GM21529 (cell line): ENCODE measurements around the gene SSPN.

Experiments
- ATAC-seq: cut with Tn5 transposase; IDR thresholded peaks from one replicate; pipeline ENCODE4 v1.9.1; 2021; ENCODE audit not compliant: unreplicated experiment

SSPN gene, protein sequence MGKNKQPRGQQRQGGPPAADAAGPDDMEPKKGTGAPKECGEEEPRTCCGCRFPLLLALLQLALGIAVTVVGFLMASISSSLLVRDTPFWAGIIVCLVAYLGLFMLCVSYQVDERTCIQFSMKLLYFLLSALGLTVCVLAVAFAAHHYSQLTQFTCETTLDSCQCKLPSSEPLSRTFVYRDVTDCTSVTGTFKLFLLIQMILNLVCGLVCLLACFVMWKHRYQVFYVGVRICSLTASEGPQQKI

DNA sequence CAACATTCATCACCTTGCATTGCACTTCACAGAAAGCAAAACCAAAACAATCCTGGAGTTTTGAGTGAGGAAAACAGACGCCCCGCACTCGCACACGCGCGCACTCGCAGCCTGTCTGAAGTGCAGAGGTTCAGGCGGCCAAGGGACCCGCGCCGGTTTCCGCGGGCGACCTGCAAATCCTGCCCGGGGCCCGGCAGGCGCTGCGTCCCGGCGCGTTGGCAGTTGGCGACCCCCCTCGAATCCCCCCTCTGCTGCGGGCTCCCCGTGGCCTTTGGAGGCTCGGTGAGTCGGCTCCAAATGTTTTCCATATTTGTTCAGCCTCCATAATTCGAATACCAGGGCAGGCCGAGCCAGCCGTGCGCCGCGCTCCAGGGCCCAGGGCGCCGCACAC is at the start of gene SSPN:
SSPN (plus strand) TSS at position 324 of the 391 bp plus-strand sequence. CDS start 100 bp downstream, outside the sequence.
- ATAC-seq: peak; percentile 47

DNA sequence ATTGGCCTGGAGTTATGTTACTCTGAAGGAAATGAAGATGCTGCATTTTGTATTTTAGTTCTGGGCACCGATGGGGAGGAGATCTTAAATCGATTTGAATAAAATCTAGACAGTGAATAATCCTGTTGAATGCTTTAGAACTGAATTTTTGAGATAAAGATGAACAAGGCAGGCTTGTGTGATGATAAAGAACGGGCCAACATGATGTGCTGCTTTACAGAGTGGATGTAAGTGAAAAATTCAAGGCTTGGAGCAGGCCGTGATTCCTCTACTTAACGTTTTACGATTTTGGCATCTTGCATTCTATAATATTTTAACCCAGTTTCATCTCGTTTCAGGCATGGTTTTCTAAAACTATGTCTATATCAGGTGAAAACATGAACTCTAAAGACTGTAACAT is 47.1 kb upstream of the SSPN start:
- ATAC-seq: no peak

DNA sequence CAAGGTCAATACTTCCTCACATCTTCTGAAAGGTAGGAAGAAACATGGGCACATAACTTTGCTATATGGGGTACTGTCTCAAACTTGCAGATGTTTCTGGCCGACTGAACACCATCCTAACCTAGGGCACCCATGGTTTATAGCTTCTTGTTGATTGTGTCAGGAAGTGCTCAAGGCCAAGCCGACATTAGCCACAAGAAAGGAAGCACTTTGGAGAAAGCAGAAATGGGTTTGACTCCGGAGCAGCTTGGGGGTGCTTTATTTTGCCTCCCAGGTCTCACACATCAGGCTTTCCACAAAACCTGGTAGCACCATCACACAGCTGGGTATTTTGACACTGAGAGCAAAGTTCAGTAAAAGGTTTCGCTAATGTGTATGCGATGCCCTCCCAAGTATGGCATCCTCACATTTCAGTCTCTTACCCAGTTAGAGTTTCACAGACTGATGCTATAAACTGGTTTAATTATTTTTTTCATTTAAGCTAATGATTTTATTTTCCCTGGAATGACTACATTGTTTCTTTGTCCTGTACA is 45.3 kb upstream of the SSPN start:
- no peak for ATAC-seq

DNA sequence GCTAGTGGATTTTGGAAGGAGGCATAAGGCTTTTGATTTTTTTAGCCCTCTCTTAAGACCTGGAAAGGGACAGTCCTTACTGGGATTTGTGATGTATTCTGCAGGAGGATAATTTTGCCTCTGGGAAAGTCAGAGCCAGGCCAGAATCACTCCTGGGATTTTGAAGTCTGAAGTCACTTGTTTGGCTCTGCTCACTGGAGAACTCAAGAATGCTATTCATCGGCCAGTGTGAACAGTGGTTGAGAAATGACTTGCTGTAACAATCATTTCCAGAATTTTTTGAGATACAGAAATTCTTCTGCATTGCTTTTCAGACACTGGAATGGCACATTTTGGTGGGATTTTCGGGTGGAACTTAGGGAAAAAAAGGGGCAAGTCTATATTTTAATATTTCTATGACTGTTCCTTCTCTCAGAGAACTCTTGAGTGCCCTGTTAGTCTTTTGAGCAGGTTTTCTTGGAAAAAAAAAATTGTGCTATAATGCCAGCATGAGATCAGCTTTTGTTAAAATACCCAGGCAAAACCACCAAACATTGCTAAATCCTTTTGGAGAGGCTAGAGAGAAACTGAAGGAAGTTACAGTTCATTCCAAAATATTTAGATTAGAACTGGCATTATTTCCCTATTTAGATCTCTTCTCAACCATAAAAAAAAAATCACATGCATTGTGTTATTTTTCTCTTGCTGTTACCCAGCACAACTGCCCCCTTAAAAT is 44.5 kb upstream of the SSPN start:
- ATAC-seq: no peak

DNA sequence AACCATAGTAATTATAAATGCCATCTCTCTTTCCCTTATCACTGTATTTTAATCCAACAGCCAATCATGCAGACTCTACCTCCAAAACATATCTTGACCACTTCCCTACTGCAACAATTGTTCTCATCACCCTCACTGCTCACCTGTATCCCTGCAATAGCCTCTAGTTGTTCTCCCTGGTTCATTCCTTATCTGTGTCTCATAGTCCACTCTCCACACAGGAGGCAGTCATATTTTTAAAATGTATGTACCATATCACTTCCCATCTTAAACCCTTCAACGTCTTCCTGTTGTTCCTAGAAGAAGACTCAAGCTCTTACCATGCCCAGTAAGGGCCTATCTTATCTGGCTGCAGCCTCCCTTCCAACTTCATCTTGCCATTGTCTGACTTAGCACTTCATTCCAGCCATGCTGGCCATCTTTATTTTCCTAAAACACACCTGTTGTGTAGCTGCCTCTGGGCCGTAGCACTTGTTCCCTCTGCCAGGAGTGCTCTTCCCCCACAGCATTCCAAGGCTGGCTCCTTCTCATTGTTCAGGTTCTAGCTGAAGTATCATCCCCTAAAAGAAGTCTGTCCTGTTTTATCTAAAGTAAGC is 42.8 kb upstream of the SSPN start:
- no peak for ATAC-seq

DNA sequence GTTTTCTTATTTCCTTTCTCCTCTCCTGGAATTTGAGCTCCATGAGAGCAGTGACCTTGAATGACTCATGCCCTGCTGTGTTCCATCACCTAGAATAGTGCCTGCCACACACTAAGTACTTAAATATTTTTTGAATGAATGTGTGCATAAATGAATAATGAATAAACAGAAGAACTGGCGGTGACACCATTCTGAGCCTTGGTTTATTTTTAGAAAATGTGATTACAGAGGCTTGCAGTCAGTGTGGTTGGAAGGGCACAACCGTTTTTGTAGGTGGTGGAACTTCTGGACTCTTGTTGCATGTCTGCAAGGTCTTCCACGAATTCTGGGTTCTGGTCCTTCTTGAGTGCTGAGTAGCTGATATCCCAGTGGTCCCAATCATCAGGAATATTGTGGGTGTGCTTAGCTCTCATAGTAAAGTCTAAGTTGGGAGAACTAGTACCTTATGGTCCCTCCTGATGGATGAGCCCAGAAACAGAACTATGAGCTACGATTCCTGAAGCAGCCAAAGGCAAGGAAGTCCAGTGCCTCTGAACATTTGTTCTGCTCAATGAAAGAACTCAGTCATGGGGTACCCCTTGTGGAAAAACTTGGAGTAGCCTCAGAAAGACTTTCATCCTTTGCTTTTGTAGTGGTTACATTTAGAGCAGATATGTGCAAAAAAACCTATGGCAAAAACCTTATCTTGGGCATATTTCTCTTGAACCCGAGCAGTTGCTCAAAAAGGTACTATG is 41.8 kb upstream of the SSPN start:
- ATAC-seq: no peak

DNA sequence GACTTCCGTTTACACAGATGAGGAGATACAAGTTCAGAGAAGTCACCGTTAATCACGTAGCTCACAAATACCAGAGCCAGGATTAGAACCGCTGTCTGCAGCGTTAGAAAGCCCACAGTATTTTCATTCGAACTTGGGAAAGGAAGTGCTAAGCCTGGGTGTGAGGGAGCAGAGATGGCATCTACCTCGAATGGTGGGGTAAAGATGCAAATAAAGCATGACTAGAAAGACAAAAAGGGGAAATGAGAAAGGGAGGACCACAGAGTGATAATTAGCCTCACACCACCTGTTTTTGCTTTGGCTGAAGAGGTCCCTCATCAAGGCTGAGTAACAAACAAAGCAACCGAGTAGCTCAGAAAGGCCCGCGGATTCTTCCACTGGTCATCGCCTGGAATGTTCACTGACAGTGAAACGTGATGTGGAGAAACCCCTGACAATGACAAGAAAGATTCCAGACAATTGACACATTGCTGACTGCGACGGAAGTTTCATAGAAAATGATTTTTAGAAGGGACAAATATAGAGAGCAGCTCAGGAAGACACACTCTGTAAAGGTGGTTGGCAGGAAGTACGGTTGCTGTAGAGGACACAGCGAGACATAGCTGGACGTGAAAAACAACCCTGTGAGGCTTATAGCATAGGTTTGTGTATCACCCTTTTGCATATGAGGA is 39.0 kb upstream of the SSPN start:
- peak; percentile 91 for ATAC-seq

DNA sequence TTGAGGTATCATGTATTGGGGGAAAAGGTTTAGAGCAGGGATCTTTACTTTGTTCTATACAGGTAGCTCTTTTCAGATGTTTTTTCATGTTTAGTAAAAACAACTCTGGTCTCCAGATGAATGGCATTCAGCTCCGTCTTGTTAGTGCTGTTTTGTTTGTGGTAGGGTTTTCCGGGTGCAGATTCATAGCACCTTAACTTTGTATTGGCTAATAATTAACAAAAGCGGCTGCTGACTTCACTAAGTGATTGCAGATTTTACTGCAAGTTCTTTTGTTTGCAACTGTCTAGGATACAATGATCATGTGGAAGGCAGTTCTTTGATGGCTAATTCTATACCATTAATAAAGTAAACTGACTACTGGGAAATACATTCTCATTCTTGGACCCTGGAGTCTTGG is 38.4 kb upstream of the SSPN start:
- peak; percentile 2 for ATAC-seq

DNA sequence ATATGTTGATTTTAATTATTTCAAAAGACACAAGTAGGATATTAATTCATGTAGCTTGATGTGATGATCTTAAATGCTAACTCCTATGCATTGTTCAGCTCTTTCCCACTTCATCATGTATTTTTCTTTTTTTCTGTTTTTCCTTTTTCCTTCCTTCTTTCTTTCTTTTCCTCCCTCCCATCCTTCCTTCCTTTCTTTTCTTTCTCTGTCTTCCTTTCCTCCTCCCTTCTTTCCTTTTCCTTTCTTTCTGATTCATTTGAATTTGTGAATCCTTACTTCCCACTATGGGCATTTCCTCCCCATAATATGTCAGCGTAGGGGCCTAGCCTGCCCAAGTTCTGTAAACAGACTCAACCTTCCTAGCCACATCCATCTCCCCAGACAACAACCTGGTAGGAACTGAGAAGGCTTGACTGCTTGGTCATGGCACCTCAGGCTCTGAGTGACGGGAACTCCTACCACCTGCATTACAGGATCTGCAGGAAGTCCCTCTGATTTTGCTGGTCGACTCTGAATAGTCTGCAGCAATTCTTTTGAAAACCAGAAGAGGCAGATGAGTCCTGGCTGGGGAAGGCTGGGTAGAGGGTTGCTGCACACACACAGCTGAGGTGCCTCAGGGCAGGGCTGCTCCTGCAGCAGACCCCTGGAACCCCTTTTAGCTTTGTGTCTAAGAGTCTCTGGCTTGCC is 37.2 kb upstream of the SSPN start:
- no peak for ATAC-seq

DNA sequence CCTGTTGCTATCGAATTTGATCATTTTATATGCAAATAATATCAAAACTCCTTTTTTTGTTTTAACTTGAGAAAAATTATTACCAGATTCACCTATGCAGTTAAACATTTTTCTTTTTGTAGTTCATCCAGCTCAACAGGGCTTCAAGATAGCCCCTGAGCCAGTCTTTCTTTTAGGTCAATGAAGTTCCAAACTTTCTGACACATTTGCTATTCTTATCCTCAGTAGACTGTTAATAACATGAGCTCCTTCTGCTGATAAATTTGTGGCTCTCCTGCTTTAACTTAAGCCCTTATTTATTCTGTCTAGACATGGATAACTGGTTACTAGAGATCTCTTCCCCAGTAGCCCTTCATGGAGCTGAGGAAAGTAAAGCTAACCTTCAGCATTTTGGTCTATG is 33.2 kb upstream of the SSPN start:
- no peak for ATAC-seq

DNA sequence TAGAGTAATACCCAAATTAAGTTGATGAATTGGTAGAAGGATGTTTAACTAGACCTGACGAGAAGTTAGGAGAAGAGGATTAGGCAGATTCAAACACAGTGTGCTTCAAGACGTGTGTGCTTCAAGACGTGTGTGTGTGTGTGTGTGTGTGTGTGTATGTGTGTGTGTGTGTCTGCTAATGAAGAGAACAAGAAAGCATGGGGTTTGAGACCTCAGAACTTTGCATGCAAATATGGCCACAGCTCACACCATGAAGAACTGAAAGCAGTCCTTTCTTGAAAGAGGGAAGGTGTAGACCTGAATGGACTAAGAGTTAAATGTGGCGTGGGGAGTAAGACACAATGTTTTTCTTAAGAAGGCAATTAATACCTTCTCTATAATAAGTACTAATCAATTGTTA is 32.5 kb upstream of the SSPN start:
- peak; percentile 92 for ATAC-seq

DNA sequence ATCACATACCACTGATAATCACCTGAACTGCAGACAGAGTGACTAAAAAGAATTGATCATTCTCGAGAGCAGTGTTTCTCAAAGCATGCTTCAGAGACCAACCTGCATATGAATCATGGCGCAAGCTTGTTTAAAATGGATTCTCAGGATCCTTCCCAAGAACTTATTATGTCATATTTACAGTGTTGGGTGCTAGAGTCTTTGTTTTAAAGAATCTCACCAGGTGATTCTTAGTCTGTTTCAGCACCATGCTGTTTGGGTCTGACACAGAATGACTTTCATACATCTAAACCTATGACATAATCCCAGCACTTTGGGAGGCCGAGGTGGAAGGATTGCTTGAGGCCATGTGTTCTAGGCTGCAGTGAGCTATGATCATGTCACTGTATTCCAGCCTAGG is 31.3 kb upstream of the SSPN start:
- no peak for ATAC-seq

DNA sequence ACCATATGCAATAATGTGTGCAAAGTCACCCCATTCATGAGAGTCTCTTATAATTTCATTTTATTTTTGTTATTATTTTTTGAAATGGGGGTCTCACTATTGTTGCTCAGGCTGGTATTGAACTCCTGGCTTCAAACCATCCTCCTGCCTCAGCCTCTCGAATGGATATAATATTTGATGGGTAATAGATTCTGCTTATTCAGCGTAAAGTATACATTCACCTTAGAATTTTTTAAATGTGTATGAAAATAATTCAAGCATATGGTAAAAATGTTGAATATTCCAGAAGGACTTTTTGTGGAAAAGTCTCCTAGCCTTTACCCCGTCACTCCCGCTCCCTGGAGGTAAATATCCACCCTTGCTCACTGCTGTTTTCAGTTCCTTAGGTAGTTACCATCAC is 23.4 kb upstream of the SSPN start:
- ATAC-seq: no peak

DNA sequence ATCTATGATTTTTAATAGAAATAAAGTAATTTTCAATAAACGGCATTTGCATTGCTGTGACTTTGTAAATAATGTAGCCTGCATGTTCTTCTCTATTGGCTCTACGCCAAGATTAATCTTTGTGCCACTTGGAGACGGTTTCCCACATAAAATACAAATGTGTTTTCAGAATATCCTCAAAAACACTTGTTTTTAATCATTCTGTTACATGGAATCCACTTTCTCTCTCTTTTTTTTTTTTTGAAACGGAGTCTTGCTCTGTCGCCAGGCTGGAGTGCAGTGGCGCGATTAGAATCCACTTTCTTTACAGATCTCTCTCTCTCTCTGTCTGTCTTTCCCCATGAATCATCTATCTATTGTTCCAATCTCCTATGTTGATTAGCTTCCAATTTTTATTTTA is 22.8 kb upstream of the SSPN start:
- no peak for ATAC-seq

DNA sequence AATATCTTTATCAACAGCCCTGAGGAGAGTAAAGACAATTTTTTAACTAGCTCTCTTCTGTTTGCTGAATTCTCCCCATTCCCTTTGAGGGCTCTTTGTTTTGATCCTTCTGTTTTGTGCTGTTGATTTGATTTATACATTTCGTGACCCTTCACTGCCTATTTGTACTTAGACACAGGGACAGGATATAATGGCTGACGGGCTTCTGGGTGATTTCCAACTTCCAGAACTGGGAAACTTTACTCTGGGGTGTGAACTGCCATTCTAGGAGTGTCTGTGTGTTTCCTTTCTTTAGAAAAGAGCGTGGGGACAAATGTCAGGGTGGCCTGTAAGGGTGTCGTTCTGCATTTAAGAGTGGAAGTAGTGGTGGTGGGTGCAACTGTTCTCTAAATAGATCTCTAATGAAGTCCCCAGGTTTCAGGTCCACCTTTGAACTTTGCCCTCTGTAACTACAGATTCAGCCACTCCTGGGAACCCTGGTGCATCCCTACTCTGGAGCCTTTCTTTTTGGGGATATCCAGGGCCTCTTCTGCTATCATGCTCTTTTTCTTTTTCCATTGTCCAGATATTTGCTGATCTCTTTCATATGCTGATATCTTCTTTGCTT is 22.3 kb upstream of the SSPN start:
- ATAC-seq: no peak

DNA sequence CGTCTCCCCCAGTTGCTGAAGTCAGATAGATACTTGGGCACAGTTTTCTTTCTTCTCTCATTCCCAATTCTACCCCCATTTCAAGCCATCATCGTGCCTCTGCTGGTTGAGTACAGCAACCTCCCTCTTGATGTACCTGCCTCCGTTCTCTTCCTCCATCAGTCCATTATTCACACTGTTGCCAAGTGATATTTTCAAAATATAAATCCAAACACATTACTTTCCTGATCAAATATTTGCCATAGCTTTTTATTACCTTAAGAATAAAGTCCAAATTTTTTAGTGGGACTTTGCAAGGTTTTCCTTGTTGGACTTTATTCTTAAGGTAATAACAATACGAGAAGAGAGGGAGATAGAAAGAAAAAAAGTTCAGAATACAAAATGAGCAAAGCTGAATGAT is 18.6 kb upstream of the SSPN start:
- ATAC-seq: no peak

DNA sequence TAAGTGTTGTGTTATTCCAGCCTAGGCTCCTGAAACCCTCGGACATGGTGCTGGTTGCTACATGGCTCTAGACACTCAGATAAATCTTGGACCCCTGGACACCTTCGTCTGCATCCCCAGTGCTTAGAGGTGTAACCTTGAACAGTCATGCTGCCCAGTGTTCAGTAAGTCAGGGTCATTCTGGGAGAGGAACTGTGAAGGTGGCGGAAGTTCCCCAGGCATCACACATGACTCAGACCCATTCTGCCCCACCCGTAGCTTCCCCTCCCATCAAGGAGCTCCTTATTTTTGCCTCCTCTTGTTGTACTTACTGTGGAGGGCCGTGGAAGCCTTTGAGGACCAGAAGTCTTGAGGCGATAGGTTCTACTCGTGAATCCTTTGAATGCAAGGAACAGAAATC is 18.1 kb upstream of the SSPN start:
- ATAC-seq: no peak

DNA sequence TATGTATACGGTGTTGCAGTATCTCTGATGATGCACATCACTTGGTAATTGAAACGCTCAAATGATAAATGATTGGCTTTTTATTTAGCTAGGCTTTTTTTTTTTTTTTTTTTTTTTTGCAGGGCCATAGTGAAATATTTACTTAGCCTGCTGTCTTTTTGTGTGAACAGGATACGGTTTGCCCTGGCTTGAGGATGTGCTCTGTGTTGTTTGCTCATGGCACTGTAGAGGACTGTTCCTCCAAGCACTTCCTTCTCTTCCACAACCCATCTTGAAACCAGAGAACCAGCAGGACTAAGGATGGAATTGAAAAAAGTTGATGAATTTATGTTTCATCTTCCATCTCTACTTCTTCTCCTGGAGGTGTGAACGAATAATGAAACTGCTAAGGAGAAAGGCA is 15.5 kb upstream of the SSPN start:
- no peak for ATAC-seq

DNA sequence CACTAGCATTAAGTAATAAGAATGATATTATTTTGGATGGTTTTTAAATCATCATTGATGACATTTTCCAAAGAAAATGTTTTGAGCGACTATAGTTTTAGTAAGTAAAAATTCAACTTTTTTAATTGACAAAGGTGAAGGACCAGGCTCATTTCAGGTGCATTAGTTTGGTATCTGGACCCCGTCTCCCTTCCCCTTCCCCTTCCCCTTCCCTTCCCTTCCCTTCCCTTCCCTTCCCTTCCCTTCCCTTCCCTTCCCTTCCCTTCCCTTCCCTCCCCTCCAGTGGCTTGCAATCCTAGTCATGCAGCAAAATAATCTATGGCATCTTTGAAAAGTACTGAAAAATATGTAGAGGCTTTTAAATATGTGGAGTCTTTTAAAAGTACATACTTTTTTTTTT is 13.0 kb upstream of the SSPN start:
- no peak for ATAC-seq
